ENCODE results near the gene TRAF5.
A peak's percentile ranks its signal among the peaks of the same experiment; 100 is the strongest.

TRAF5 gene

DNA sequence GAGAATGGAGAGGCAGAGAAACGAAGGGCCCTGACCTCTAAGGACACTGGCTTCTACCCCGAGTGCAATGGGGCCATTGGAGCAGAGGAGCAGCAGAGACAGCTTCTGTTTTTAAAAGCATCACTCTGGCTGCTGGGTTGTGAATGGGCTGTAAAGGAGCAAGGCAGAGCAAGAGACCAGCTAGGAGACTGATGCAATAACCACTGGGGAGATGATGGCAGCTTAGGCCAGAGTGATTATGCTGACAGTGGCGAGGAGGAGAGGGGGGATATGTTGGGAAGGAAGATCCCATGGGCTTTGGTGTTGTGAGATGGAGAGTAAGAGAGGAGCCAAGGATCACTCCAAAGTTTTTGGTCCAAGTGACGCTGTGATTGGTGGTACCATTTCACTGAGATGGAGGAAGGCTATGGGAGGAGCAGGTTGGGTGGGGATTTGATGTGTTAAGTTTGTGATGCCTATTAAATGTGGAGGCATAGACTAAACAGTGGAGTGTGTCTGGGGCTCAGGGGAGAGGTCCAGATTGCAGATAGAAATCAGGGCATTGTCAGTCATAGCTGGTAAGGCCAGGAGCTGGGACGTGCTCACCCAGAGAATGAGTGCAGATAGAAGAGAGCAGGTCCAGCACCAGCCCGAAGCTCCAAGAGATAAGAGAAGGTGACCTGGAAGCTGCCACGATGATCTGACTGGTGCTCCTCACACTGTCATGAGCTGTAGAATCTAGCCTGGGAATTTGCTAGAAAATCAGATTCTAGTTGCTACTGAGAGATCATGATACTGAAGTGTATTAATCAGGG, 11.0 kb downstream of the TRAF5 start:
- Histone ChIP-seq H3K27ac (no peak overlapping the region), H4K20me1 (ENCODE audit: insufficient read depth) (no peaks in the 10 kb centered on the region), H3K9ac (no peak overlapping the region), H3K79me2 (ENCODE audit: insufficient read depth, low read depth) (no peaks in the 10 kb centered on the region; the same call in 1 of the 2 replicates), H3K4me3 (IDR thresholded peaks at IDR 0.05; ENCODE audit: insufficient read depth, low read depth, low read length) (no peak overlapping the region), H2AFZ (ENCODE audit: low read depth) (no peak overlapping the region), H3K4me2 (0 out of 2 replicates have a peak overlapping the region, but pooled peaks have one; percentile 4), H3K36me3 (ENCODE audit: insufficient read depth) (no peaks in the 10 kb centered on the region), H3K27me3 (ENCODE audit: insufficient read depth, low read depth) (no peaks in the 10 kb centered on the region), H3K4me1 (ENCODE audit: low read depth, poor library complexity, severe bottlenecking) (peaks cover 61% of the 10 kb centered on the region)
- TF ChIP-seq CTCF (conservative IDR thresholded peaks at IDR 0.05; ENCODE audit: low read depth, low read length) = no peak

- TF ChIP-seq CTCF (conservative IDR thresholded peaks at IDR 0.05; ENCODE audit: low read depth, low read length) = no peak
- Histone ChIP-seq H3K36me3 (ENCODE audit: insufficient read depth) (no peaks in the 10 kb centered on the region), H3K4me2 (no peak overlapping the region), H3K4me1 (ENCODE audit: low read depth, poor library complexity, severe bottlenecking) (peaks cover 61% of the 10 kb centered on the region), H3K27me3 (ENCODE audit: insufficient read depth, low read depth) (no peaks in the 10 kb centered on the region), H3K27ac (no peak overlapping the region), H3K4me3 (IDR thresholded peaks at IDR 0.05; ENCODE audit: insufficient read depth, low read depth, low read length) (no peak overlapping the region), H2AFZ (ENCODE audit: low read depth) (no peak overlapping the region), H3K9ac (no peak overlapping the region), H3K79me2 (ENCODE audit: insufficient read depth, low read depth) (no peaks in the 10 kb centered on the region; the same call in 1 of the 2 replicates), H4K20me1 (ENCODE audit: insufficient read depth) (no peaks in the 10 kb centered on the region)
Observed at GRCh38 chr1:211338224-211338620, 11.6 kb downstream of the TRAF5 start.

DNA sequence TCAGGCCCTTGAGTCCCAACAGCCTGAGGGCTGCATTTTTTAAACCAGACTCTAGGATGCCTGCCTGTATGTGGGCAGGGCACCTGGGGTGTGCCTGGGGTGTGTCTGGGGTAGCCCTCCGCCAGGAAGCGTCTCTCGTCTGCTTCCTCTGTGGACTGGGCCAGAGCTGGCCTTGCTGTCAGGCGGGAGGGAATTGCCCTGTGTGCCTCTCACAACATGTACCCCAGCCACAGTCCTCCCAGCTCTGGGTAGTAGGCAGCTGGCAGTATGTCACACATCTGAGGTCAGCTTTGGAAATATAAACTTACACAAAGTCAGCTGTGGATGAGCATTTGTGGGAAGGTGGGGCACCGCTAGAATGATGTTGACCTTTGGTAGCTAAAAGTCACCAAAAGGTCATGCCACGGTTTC, 13.0 kb downstream of the TRAF5 start:
- H3K4me1 ChIP-seq (ENCODE audit: low read depth, poor library complexity, severe bottlenecking) = peaks cover 53% of the 10 kb centered on the region
- no peaks in the 10 kb centered on the region for H3K79me2 ChIP-seq (ENCODE audit: insufficient read depth, low read depth)
- no peak overlapping the region for H3K9ac ChIP-seq
- no peaks in the 10 kb centered on the region for H3K27me3 ChIP-seq (ENCODE audit: insufficient read depth, low read depth)
- H4K20me1 ChIP-seq (ENCODE audit: insufficient read depth) = no peaks in the 10 kb centered on the region
- TF ChIP-seq CTCF (conservative IDR thresholded peaks at IDR 0.05; ENCODE audit: low read depth, low read length) = no peak
- no peaks in the 10 kb centered on the region for H3K36me3 ChIP-seq (ENCODE audit: insufficient read depth)
- H3K4me3 ChIP-seq (IDR thresholded peaks at IDR 0.05; ENCODE audit: insufficient read depth, low read depth, low read length) = no peak overlapping the region
- no peak overlapping the region for H2AFZ ChIP-seq (ENCODE audit: low read depth)
- H3K4me2 ChIP-seq = no peak overlapping the region
- H3K27ac ChIP-seq = no peak overlapping the region

DNA sequence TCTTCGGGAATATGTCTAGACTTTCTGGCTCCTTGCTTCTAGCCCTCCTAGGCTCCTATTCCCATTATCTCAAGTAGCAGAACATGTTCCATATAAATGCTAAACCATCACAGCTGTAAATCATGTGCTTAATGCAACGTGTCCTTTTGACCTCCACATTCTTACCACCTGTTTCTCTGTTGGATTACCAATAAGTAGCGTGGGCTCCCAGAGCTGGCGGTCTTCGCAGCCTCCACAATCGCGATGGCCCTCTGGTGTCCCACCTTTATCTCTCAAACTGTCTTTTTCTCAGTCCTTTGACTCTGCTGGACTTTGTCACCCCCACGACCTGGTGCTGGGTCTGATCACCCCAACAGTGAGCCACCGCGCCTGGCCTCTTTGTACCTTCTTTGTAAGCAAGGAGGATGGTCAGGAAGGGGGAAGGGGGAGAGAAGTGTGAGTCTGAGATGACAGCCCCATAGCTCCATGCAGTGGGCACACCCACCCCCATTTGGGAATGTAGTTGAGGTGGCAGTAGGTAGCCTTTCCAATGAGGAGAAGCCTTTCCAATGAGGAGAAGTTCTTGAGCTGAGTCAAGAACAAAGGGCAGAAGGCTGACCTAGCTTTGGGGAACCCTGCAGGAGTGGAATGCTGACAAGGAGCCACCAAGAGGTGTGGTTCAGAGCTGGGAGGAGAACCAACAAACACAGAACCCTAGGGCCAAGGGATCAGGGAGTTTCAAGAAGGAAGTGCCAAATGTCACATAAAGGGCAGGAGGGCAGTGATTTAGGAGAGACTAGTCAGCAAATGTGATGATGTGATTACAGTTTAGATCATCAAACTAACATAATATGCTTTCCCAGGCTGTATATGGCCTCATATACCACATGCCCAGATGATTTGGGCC, 14.2 kb downstream of the TRAF5 start:
- Histone ChIP-seq H3K79me2 (ENCODE audit: insufficient read depth, low read depth) (no peaks in the 10 kb centered on the region), H4K20me1 (ENCODE audit: insufficient read depth) (no peaks in the 10 kb centered on the region), H3K4me1 (ENCODE audit: low read depth, poor library complexity, severe bottlenecking) (peaks cover 41% of the 10 kb centered on the region), H3K27ac (no peak overlapping the region), H3K27me3 (ENCODE audit: insufficient read depth, low read depth) (no peaks in the 10 kb centered on the region), H2AFZ (ENCODE audit: low read depth) (no peak overlapping the region), H3K36me3 (ENCODE audit: insufficient read depth) (no peaks in the 10 kb centered on the region), H3K4me2 (no peak overlapping the region), H3K9ac (no peak overlapping the region), H3K4me3 (IDR thresholded peaks at IDR 0.05; ENCODE audit: insufficient read depth, low read depth, low read length) (no peak overlapping the region)
- TF ChIP-seq CTCF (conservative IDR thresholded peaks at IDR 0.05; ENCODE audit: low read depth, low read length) = no peak

Measured in KMS-11 (cell line).